ENCODE data around the gene TREH.

GRCh38 chr11:118651820-118652219, 27.6 kb downstream of the TREH start:
- TF ChIP-seq ATF2 (IDR thresholded peaks at IDR 0.05; ENCODE audit: low read length) (no peak), MAX (IDR thresholded peaks at IDR 0.05) (no peak), ATF3 (IDR thresholded peaks at IDR 0.05; ENCODE audit: insufficient read depth, low read depth, low read length) (no peak), CTCF (IDR thresholded peaks at IDR 0.05; ENCODE audit: control extremely low read depth in 1 of 3, insufficient read depth in 1 of 3, low read depth in 1 of 3, low read length in 3 of 3) (no peak), TAF7 (optimal IDR thresholded peaks at IDR 0.05; ENCODE audit: borderline replicate concordance, low read depth, low read length) (no peak), CREB1 (IDR thresholded peaks at IDR 0.05) (no peak), CBX5 (IDR thresholded peaks at IDR 0.05; ENCODE audit: low read depth, low read length) (no peak), USF2 (IDR thresholded peaks at IDR 0.05; ENCODE audit: low read length) (no peak), RAD21 (IDR thresholded peaks at IDR 0.05 in 1 of 2, conservative IDR thresholded peaks at IDR 0.05 in 1 of 2; ENCODE audit: low read depth in 2 of 2, low read length in 2 of 2) (no peak), TAF1 (IDR thresholded peaks at IDR 0.05; ENCODE audit: low read depth, low read length) (no peak), KDM5A (IDR thresholded peaks at IDR 0.05; ENCODE audit: low read length) (no peak), EGR1 (IDR thresholded peaks at IDR 0.05; ENCODE audit: borderline replicate concordance, low read depth, low read length) (no peak), SIN3A (conservative IDR thresholded peaks at IDR 0.05 in 1 of 2, IDR thresholded peaks at IDR 0.05 in 1 of 2; ENCODE audit: low read depth in 1 of 2, low read length in 2 of 2) (no peak), EZH2 (IDR thresholded peaks at IDR 0.05; ENCODE audit: low read depth, low read length, severe bottlenecking) (no peak)
